ENCODE data around the gene EXOC3. TPM values are rescaled to one million over a fixed set of nuclear protein-coding genes. Genes with fewer than 3 reads are reported as not detected.
"Not testable (repeated sequence)": the region's sequence is repeated elsewhere in the genome, so short reads cannot be mapped to it uniquely, and the experiment has no call there.

Gene EXOC3
- polyA plus RNA-seq, 1 experiment = 27.3 TPM

DNA sequence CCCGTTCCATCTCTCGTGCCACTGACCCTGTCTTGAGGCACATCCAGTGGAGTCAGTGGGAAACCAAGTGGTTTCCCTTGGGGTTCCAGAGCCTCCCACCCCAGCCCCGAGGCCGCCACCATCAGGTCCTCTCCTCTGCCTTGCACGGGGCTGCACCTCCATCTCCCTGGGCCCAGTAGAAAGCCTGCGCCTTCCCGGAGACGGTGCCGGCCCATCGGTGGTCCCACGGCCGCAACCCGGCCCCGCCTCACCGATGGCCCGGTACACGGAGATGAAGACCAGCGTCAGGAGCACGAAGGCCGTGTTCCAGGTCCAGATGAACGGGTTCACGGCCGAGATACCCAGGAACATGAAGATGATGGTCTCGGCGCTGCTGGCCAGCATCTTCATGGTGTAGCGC, 40.0 kb downstream of the EXOC3 start:
- H3K27me3 ChIP-seq (ENCODE audit: control insufficient read depth, insufficient read depth, low read length) = peaks cover 2% of the 10 kb centered on the region
- TF ChIP-seq CTCF (IDR thresholded peaks at IDR 0.05; ENCODE audit: low read depth, low read length) = no peak
- no peak overlapping the region for H3K4me3 ChIP-seq (ENCODE audit: low read depth, low read length)
- ChIA-PET CTCF (no interaction called here), POLR2A (no interaction called here)
- no peak for DNase-seq (ENCODE audit: low read depth, low spot score)
- no peak overlapping the region for H3K27ac ChIP-seq (ENCODE audit: low read depth, low read length)
- peaks cover 13% of the 10 kb centered on the region; the same call in 1 of the 2 replicates for H3K9me3 ChIP-seq (ENCODE audit: control insufficient read depth, insufficient read depth, low read length)

GRCh38 chr5:483434-484140, 40.6 kb downstream of the EXOC3 start:
- no peak for TF ChIP-seq CTCF (IDR thresholded peaks at IDR 0.05; ENCODE audit: low read depth, low read length)
- no peak for DNase-seq (ENCODE audit: low read depth, low spot score)

GRCh38 chr5:484556-484955, 41.6 kb downstream of the EXOC3 start:
- ChIA-PET CTCF (no interaction called here), POLR2A (no interaction called here)
- Histone ChIP-seq H3K27ac (ENCODE audit: low read depth, low read length) (no peak overlapping the region), H3K4me3 (ENCODE audit: low read depth, low read length) (no peak overlapping the region), H3K27me3 (ENCODE audit: control insufficient read depth, insufficient read depth, low read length) (peaks cover 2% of the 10 kb centered on the region), H3K9me3 (ENCODE audit: control insufficient read depth, insufficient read depth, low read length) (peaks cover 16% of the 10 kb centered on the region; the same call in 1 of the 2 replicates)
- TF ChIP-seq CTCF (IDR thresholded peaks at IDR 0.05; ENCODE audit: low read depth, low read length) = no peak
- DNase-seq (ENCODE audit: low read depth, low spot score) = no peak

More at GRCh38 chr5:483434-484140, 40.6 kb downstream of the EXOC3 start:
- Histone ChIP-seq H3K27me3 (ENCODE audit: control insufficient read depth, insufficient read depth, low read length) (peaks cover 2% of the 10 kb centered on the region), H3K9me3 (ENCODE audit: control insufficient read depth, insufficient read depth, low read length) (peaks cover 13% of the 10 kb centered on the region; the same call in 1 of the 2 replicates), H3K4me3 (ENCODE audit: low read depth, low read length) (no peak overlapping the region), H3K27ac (ENCODE audit: low read depth, low read length) (no peak overlapping the region)
- ChIA-PET CTCF (no interaction called here), POLR2A (no interaction called here)

GRCh38 chr5:485113-485945, 42.4 kb downstream of the EXOC3 start:
- H3K27me3 ChIP-seq (ENCODE audit: control insufficient read depth, insufficient read depth, low read length) = peaks cover 6% of the 10 kb centered on the region
- no peak overlapping the region for H3K4me3 ChIP-seq (ENCODE audit: low read depth, low read length)
- ChIA-PET CTCF (no interaction called here), POLR2A (no interaction called here)
- no peak overlapping the region for H3K27ac ChIP-seq (ENCODE audit: low read depth, low read length)
- TF ChIP-seq CTCF (IDR thresholded peaks at IDR 0.05; ENCODE audit: low read depth, low read length) = no peak
- H3K9me3 ChIP-seq (ENCODE audit: control insufficient read depth, insufficient read depth, low read length) = peaks cover 16% of the 10 kb centered on the region; the same call in 1 of the 2 replicates
- DNase-seq (ENCODE audit: low read depth, low spot score) = no peak

GRCh38 chr5:485946-486491, 43.0 kb downstream of the EXOC3 start:
- H3K9me3 ChIP-seq (ENCODE audit: control insufficient read depth, insufficient read depth, low read length) = peaks cover 19% of the 10 kb centered on the region; the same call in 1 of the 2 replicates
- POLR2A ChIA-PET = no interaction called here
- CTCF ChIA-PET = no interaction called here
- H3K4me3 ChIP-seq (ENCODE audit: low read depth, low read length) = no peak overlapping the region
- DNase-seq (ENCODE audit: low read depth, low spot score) = no peak
- H3K27me3 ChIP-seq (ENCODE audit: control insufficient read depth, insufficient read depth, low read length) = peaks cover 6% of the 10 kb centered on the region
- no peak for TF ChIP-seq CTCF (IDR thresholded peaks at IDR 0.05; ENCODE audit: low read depth, low read length)
- H3K27ac ChIP-seq (ENCODE audit: low read depth, low read length) = no peak overlapping the region

DNA sequence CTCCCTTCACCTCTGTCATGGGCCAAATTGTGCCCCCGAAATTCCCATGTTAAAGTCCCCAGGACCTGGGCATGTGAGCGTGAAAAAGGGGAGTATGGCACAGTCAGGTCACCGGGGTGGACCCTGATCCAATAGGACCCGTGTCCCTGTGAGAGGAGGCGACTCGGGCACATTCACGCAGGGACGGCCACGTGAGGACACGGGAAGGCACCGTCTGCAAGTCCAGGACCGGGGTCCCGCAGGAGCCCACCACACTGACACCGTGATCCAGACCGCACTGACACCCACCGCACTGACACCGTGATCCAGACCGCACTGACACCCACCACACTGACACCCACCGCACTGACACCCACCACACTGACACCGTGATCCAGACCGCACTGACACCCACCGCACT, 43.6 kb downstream of the EXOC3 start:
- CTCF ChIA-PET; H3K4me3 ChIP-seq (ENCODE audit: low read depth, low read length); POLR2A ChIA-PET; DNase-seq (ENCODE audit: low read depth, low spot score); H3K27me3 ChIP-seq (ENCODE audit: control insufficient read depth, insufficient read depth, low read length); H3K27ac ChIP-seq (ENCODE audit: low read depth, low read length): not testable (repeated sequence)
- H3K9me3 ChIP-seq (ENCODE audit: control insufficient read depth, insufficient read depth, low read length) = peaks cover 21% of the 10 kb centered on the region; the same call in 1 of the 2 replicates
